CD4-positive, alpha-beta T cell treated with Interleukin-15 for 4 hours (primary cell): ENCODE data around the gene NME7.

Experiments
- DNase-seq: peaks from one replicate; pipeline ENCODE4 v3.0.0-alpha.2; 2020; ENCODE audit warnings: low spot score

The NME7 gene

DNA sequence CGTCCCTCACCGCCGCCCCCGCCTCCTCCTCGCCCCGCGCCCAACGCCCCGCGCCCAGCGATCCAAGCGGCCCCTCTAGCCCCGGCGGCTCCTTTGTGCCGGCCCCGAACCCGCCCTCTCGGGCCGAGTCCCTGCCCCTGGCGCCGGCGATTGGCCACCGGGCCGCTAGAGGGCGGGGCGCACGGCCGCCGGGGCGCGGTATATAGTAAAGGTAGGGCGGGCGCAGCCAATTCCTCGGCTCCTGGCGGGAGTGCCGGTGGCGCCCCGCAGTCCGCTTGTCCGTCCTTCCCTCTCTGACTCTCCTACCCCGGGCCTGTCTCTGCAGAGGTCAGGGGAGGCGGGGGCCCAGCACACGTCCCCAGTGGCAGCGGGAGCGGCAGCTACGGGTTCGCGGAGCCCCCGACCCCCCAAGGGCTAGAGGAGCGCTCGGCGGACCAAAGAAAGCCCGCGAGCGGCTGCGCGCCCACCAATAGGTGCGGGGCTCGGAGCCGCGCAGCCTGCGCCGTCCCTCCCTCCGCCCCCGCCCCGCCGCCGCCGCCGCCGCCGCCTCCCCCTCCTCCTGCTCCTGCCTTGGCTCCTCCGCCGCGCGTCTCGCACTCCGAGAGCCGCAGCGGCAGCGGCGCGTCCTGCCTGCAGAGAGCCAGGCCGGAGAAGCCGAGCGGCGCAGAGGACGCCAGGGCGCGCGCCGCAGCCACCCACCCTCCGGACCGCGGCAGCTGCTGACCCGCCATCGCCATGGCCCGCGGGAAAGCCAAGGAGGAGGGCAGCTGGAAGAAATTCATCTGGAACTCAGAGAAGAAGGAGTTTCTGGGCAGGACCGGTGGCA, 261.3 kb downstream of the NME7 start, which contains the start of gene ATP1B1:
ATP1B1 (plus strand) TSS at position 596 of the 826 bp plus-strand sequence; CDS start at position 736, 140 bp downstream.
- peak; percentile 81 for DNase-seq

DNA sequence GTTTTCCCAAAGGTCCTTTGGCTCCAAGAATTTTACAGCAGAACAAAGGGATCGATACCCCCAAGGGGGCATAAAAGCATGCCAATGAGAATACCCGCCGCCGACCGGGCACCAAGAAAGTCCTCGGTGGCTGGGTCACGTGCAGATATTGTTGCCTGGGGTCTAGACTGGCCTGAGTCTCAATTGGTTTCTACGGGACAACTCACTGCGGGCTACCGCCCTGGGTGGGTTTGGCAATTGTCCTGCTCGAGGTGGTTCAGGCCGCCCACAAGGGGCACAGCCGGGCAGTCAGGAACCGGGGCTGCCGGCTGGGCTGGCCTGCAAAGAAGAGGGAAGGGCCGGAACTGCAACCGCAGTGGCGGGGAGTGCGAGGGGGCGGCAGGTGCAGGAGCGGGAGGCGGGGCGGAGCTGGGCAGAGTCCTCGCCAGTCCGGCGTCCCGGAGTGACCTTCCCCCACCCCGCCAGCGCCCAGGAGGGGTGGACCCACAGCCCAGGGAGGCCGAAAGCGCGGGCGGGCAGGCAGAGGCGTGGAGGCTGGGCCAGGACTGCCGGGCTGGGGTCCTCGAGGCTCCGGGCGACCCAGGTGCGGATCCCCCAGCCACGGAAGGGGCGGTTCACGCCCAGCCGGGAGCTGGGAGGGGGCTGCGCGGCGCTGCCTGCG, 262.0 kb downstream of the NME7 start:
- no peak for DNase-seq

DNA sequence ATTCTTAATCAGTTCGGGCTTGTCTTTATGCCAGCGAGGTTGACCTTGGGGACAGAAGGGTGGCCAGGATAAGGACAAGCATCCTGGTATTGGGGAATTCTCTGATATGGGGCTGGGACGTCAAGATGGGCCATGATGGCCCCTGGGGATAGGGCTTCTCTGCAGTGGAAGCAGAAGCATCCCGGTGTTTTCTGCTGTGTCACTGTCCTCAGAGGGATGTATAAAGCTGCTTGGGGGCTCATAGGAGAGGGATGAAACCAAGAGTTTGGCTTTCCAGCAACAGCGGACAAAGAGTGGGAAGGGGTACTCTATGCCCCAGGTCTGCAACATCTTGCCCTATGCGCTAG, 262.5 kb downstream of the NME7 start:
- DNase-seq, result no peak

- no peak for DNase-seq
These were observed 264.1 kb downstream of the NME7 start for GRCh38 chr1:169103480-169103893.

DNA sequence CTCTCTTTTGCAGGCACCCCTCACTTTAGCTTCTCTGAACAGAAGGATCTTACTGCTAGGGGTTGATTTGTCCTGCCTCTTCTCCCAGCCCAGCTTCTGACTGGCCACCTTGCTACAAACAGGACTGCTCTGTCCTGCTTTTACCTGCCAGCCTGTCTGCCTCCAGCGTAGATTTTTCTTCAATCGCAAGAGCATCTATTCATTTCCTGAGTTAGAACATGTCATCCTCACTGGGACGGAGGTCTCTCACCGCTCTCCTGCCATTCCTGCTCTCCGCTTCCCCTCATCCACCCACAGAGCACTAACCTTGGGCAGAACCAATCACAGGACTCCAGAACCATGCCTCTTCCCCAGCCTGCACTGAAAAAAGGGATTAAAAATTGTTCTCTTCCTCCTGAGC, 264.6 kb downstream of the NME7 start:
- DNase-seq, result no peak

DNA sequence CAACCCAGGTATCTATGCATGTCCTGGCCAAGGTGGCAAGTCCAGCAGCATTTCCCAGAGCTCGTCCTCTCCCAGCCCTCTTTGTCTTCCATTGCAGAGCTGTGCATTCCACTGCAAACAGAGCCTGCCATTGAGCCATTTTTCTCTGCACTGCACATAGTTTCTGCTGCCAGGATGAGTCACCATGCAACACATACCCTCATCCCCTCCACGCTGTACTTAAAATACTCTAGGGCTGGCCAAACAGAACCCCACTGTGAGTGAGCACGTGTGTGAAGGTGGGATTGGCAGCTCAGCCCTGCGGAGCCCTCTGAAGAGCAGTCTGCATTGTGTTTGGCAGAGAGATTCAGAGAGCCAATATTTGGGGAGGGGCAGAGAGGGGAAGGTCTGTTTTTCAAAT, 265.0 kb downstream of the NME7 start:
- no peak for DNase-seq

DNA sequence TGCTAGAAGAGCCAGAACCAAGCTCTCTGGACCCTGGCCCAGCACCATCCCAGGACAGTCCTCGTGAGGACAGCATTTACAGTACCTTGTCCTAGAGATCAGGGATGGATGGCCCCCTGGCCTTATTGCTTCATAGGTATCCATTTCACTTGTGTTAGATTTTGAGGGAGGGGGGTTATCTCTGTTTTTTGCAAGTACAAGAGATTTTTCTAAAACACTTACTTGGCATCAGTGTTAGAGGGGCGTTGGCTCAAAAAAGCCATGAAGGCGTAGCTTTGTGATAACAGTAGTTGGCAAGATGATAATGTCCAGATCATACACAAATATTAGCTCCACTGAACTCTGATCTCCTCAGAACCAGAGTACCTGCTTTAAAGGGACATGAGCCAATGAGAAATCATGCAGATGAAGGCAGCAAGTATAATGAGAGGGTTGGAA, 266.9 kb downstream of the NME7 start:
- DNase-seq, result no peak

- no peak for DNase-seq
These were observed 267.4 kb downstream of the NME7 start for GRCh38 chr1:169100208-169100607.

DNA sequence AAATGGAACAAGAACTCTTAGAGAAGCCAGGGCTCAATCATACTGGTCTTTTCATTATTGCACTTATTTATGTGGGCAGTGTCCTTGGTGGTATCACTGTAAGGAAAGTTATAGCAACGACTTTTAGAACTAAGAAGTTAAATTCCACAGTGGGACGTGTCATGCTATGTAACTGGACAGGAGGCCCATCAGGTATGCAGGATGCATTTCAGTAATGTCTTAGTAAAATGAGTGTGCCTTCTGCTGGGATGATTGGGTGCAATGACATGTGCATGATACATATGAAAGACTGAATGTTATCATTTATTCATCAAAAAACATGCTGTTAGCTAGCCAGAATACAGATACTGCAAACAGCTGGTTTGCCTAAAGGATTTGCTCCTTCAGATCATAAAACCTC, 268.0 kb downstream of the NME7 start:
- DNase-seq, result no peak

- DNase-seq, result no peak
These were observed 269.2 kb downstream of the NME7 start for GRCh38 chr1:169098380-169098779.

- no peak for DNase-seq
These were observed 272.6 kb downstream of the NME7 start for GRCh38 chr1:169094897-169095569.

GRCh38 chr1:169092399-169092798, 275.2 kb downstream of the NME7 start:
- DNase-seq, result no peak

DNA sequence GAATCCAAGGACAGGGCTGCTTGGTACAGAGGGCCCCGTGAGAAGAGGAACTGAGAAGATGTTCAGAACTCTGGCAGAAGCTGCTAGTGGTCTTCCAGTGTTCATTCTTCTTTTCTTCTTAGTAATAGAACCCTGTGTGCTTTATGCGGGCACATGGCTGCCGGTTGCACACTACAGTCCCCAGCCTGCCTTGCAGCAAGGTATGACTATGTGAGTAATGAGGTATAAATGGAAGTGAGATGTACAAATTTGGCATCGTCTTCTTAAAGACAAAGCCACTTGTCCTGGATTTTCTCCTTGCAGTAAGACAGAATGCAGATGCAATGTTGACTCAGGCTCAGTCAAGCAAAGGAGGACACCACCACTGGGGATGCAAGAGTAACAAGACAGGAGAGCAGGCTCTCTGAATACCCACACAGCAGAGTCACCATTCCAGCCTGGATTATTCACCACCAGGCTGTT, 276.1 kb downstream of the NME7 start:
- DNase-seq, result no peak

GRCh38 chr1:169090900-169091311, 276.7 kb downstream of the NME7 start:
- DNase-seq, result no peak

DNA sequence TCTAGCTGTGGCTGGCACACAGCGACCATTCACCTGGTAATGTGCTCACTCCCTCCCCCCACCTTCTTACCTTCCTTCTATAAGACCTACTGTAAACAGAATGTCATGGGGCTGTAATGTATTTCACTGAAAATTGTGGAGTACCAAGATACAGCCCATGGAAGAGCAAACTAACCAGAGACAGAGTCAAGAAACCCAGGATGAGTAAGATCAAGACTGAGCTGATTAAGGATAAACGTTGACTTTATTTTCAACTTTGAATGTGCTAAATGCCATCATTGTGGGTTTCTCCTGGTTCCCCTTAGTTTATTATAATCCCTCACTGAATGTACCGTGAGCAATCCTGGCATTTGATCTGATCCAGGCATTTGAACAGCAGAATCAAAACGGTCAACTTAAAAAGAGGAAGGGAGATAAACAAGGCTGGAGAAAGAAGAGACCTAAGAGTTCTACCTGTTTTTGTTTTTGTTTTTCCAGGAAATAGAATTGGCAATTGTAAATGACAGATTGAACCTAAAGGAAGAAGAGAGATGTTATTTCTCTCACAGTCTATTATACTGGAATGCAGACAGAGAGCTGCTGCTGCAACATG, 277.2 kb downstream of the NME7 start:
- no peak for DNase-seq

- no peak for DNase-seq
These were observed 277.8 kb downstream of the NME7 start for GRCh38 chr1:169089776-169090175.

GRCh38 chr1:169087876-169088275, 279.7 kb downstream of the NME7 start:
- no peak for DNase-seq

DNA sequence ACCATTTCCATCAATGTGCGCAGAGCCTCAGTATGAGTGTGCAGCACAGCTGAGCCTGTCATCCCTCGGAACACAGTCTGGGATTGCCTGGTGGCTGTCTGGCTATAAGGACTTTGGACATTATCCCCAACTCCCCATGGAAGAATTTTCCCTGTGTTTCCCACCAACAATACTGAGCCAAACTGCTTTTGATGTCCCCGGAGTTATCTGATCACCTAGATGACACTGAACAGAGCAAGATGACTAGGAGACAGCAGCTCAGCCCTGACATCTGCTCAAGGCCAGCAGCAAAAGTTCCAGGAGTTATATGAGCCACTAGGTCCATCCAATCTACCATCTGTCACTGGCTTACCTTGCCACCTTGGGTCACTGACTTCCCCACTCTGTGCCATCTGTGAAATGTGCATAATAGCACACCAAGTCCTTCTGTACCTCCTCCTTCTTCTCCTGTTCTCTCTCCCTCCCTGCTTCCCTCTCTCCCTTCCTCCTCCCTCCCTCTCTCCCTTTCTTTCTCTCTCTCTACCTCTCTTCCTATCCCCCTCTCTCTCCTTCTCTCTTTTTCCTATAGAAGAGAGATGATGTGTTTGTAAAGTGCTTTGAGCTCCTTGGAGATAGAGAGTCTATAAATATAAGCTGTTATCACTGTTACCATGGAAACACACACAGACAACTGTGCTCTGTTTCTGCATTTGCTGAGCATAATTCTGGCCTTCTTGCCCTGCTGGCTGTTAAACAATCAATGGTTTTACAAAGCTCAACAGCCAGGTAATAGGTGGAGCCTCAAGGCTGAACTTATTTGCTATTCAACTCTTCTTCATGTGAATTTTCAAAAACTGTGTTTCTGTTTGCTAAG, 280.8 kb downstream of the NME7 start:
- peak; percentile 19 for DNase-seq

DNA sequence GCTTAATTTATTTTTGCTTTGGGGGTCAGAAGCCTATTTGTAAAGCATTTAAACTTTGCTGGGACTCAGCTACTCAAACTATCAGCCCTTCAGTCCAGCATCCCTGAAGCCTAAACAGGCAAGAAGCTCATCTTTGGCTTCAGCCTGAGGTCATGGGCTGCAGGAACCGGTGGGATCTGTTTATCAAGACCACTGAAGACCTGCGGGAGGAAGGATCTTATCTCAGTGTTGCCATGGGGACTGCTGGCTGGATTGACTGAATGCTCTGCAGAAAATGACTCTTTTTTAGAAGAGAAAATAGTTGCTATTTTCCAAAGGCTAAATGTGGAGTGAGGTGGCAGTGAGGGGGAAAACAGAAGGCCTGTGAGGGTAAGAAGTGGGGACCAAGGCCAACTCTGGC, 281.7 kb downstream of the NME7 start:
- DNase-seq, result no peak
